Common myeloid progenitor, CD34-positive (primary cell): ENCODE data around the gene SAFB2. TPM values are rescaled to one million over a fixed set of nuclear protein-coding genes. Genes with fewer than 3 reads are reported as not detected.

Source experiments
- CTCF ChIA-PET: fragments of 350-600 bp; sonication (Branson Sonifier 250); formaldehyde crosslinking; loops from one replicate; lab custom pipeline; 2021; ENCODE audit warnings: antibody characterized with exemption; lab: Charles Lee
- POLR2A ChIA-PET: fragments of 350-600 bp; sonication (Branson Sonifier 250); formaldehyde crosslinking; loops from one replicate; lab custom pipeline; 2021; ENCODE audit warnings: antibody characterized with exemption; lab: Charles Lee
- DNase-seq, 3 donors: peaks; one replicate each; pipeline versions ENCODE4 v3.0.0 to v3.0.0-alpha.2; 2013
- H3K27ac ChIP-seq, 2 experiments: 1 replicate in 1 of 2; 2 replicates in 1 of 2; pipeline ENCODE4 v1.7.0; 2013; ENCODE audit warnings: inconsistent platforms in 2 of 2, low read length in 2 of 2, mild to moderate bottlenecking in 2 of 2, low read depth in 1 of 2, moderate library complexity in 1 of 2; ENCODE audit not compliant: severe bottlenecking in 2 of 2, insufficient read depth in 1 of 2, poor library complexity in 1 of 2
- H3K27me3 ChIP-seq, 5 experiments: replicated peaks in 2 of 5; 1 replicate in 3 of 5; 2 replicates in 2 of 5; pipeline versions ENCODE4 v1.6.1 to v1.7.0; 2013; ENCODE audit warnings: low read length in 4 of 5, mild to moderate bottlenecking in 2 of 5, moderate library complexity in 2 of 5, inconsistent platforms in 1 of 5; ENCODE audit not compliant: insufficient read depth in 5 of 5, control insufficient read depth in 4 of 5
- H3K36me3 ChIP-seq, 4 experiments: 1 replicate in 2 of 4; 2 replicates in 2 of 4; pipeline versions ENCODE4 v1.6.1 to v1.7.0; 2013; ENCODE audit warnings: low read length in 3 of 4, control low read depth in 1 of 4, mild to moderate bottlenecking in 1 of 4; ENCODE audit not compliant: control insufficient read depth in 4 of 4, insufficient read depth in 4 of 4
- H3K4me1 ChIP-seq, 4 experiments: 1 replicate in 3 of 4; 2 replicates in 1 of 4; pipeline versions ENCODE4 v1.6.1 to v1.7.1; 2013; ENCODE audit warnings: low read length in 3 of 4, mild to moderate bottlenecking in 3 of 4, control low read depth in 1 of 4, inconsistent platforms in 1 of 4, moderate library complexity in 1 of 4; ENCODE audit not compliant: control insufficient read depth in 4 of 4, insufficient read depth in 4 of 4; ENCODE audit errors: control extremely low read depth in 1 of 4
- H3K4me3 ChIP-seq, 7 experiments: 1 replicate in 4 of 7; 2 replicates in 3 of 7; pipeline versions ENCODE4 v1.5.1 to v1.7.0; 2013; ENCODE audit warnings: mild to moderate bottlenecking in 7 of 7, low read length in 6 of 7, moderate library complexity in 6 of 7, inconsistent platforms in 2 of 7, low read depth in 2 of 7, control low read depth in 1 of 7; ENCODE audit not compliant: insufficient read depth in 4 of 7, control insufficient read depth in 1 of 7; ENCODE audit errors: extremely low read depth in 1 of 7
- H3K9me3 ChIP-seq, 5 experiments: 1 replicate in 4 of 5; 2 replicates in 1 of 5; pipeline versions ENCODE4 v1.6.1 to v1.7.1; 2013; ENCODE audit warnings: low read length in 4 of 5, mild to moderate bottlenecking in 2 of 5, inconsistent platforms in 1 of 5, low read depth in 1 of 5, moderate library complexity in 1 of 5; ENCODE audit not compliant: control insufficient read depth in 4 of 5, insufficient read depth in 2 of 5; ENCODE audit errors: control extremely low read depth in 1 of 5
- WGBS: methylation state at CpG from one replicate; pipeline ENCODE4 v1.1.5; 2013; ENCODE audit not compliant: insufficient coverage; 5-methylcytosine and 5-hydroxymethylcytosine counted together
- polyA plus RNA-seq: library from polyadenylated mRNA; unstranded; fragments of 120-200 nt; gene quantifications from one replicate; pipeline ENCODE4 v1.2.1, GENCODE V29; 2013

The SAFB2 gene
- polyA plus RNA-seq, result 52.4 TPM

- WGBS, result under 1% methylated on average over 94 of the region's 116 CpGs
- CTCF ChIA-PET, result interaction anchor here (1.2 to 1.3 kb wide), 2 partner anchors 37 to 67 kb away, joined by 3 to 5 read pairs; no protein-coding TSS in a partner anchor
- peak within 1 kb of the TSS; percentile 94 to 98 for H3K27ac ChIP-seq
These were observed at the start of gene SAFB2, which contains the start of gene SAFB for GRCh38 chr19:5622465-5623396. Gene SAFB2 (minus strand): TSS chr19:5622776. CDS start chr19:5622715, 61 bp downstream. Gene SAFB (plus strand): TSS chr19:5623083. CDS start chr19:5623206, 123 bp downstream.

DNA sequence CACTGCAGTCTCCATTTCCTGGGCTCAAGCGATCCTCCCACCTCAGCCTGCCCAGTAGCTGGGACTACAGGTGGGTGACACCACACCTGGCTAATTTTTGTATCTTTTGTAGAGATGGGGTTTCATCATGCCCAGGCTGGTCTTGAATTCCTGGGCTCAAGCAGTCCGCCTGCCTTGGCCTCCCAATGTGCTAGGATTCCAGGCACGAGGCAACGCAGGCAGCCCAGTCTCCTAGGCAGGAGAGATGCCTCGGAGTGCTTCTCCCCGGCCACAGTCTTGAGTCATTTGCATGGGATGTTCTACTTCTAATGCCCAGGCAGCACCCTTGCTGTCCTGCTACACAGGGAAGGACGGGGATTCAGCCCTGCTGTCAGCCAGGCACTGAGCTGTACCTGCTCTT, 49.0 kb upstream of the SAFB2 start:
- H3K9me3 ChIP-seq, result no peaks in the 10 kb centered on the region
- H3K36me3 ChIP-seq, result peaks cover 2 to 46% (median 26%) of the 10 kb centered on the region in 4 experiments
- no peaks in the 10 kb centered on the region for H3K27me3 ChIP-seq
- H3K27ac ChIP-seq, result no peak overlapping the region
- no peak overlapping the region for H3K4me3 ChIP-seq
- DNase-seq, result no peak
- H3K4me1 ChIP-seq, result no peaks in the 10 kb centered on the region
- POLR2A ChIA-PET, result interaction anchor here (0.8 kb wide), 1 partner anchor 10 kb away, joined by 3 read pairs; no protein-coding TSS in a partner anchor
- 100% methylated on average over 7 of the region's 7 CpGs for WGBS
- CTCF ChIA-PET, result interaction anchor here (0.7 to 1.5 kb wide), 3 partner anchors 17 to 243 kb away, joined by 3 read pairs; no protein-coding TSS in a partner anchor

More at GRCh38 chr19:5622465-5623396, at the start of gene SAFB2, which contains the start of gene SAFB:
- H3K9me3 ChIP-seq, result no peaks in the 10 kb centered on the region
- H3K27me3 ChIP-seq, result no peaks in the 10 kb centered on the region
- peak within 1 kb of the TSS; percentile 93 to 99 (median 96) for H3K4me3 ChIP-seq
- peaks cover 24 to 59% (median 49%) of the 10 kb centered on the region in 4 experiments for H3K4me1 ChIP-seq
- peaks cover 7 to 65% (median 43%) of the 10 kb centered on the region in 4 experiments for H3K36me3 ChIP-seq
- POLR2A ChIA-PET, result interaction anchor here (0.7 to 1.7 kb wide), 6 partner anchors 9 to 64 kb away, joined by 3 to 7 read pairs (median 3); no protein-coding TSS in a partner anchor
- DNase-seq, result peak; percentile 100

DNA sequence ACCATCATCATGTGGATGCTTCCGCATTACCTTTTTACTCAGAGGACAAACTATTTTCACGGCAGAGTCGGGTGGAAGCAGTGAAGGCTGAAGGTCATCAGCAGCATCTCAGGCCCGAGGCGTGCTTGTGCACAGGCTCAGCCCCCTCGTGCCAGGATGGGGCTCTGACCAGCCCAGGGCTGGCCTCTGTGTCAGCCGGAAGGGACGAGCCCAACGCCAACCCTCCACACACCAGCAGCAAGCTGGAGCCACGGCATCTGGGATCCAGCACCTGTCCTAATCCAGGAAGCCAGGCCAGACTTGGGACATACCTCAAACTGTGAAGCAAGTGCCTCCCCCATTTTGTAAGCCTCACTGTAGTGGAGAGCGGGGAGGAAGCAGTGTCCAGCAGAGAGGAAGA, 46.6 kb upstream of the SAFB2 start:
- ChIA-PET POLR2A (no interaction called here), CTCF (no interaction called here)
- Histone ChIP-seq H3K36me3 (peaks cover 7 to 70% (median 49%) of the 10 kb centered on the region in 4 experiments), H3K27ac (no peak overlapping the region), H3K4me3 (no peak overlapping the region), H3K27me3 (no peaks in the 10 kb centered on the region), H3K4me1 (no peaks in the 10 kb centered on the region), H3K9me3 (no peaks in the 10 kb centered on the region)
- WGBS, result 87% methylated on average over 10 of the region's 11 CpGs
- DNase-seq, result no peak

- Histone ChIP-seq H3K36me3 (peaks cover 15 to 79% (median 58%) of the 10 kb centered on the region in 4 experiments), H3K4me3 (no peak overlapping the region), H3K27me3 (no peaks in the 10 kb centered on the region), H3K4me1 (no peaks in the 10 kb centered on the region), H3K9me3 (no peaks in the 10 kb centered on the region), H3K27ac (no peak overlapping the region)
- CTCF ChIA-PET, result interaction anchor here (1.7 kb wide), 1 partner anchor 9 kb away, joined by 3 read pairs; no protein-coding TSS in a partner anchor
- POLR2A ChIA-PET, result interaction anchor here (0.6 kb wide), 1 partner anchor 40 kb away, joined by 3 read pairs; no protein-coding TSS in a partner anchor
- no peak for DNase-seq
- 98% methylated on average over 20 of the region's 22 CpGs for WGBS
These were observed 45.2 kb upstream of the SAFB2 start for GRCh38 chr19:5667751-5668271.

GRCh38 chr19:5666921-5667610, 44.5 kb upstream of the SAFB2 start:
- no peak overlapping the region for H3K27ac ChIP-seq
- no peak for DNase-seq
- no peaks in the 10 kb centered on the region for H3K9me3 ChIP-seq
- 94% methylated on average over 21 of the region's 26 CpGs for WGBS
- peaks cover 15 to 85% (median 61%) of the 10 kb centered on the region in 4 experiments for H3K36me3 ChIP-seq
- no peaks in the 10 kb centered on the region for H3K27me3 ChIP-seq
- H3K4me3 ChIP-seq, result no peak overlapping the region
- ChIA-PET CTCF (interaction anchor here (1.3 to 1.7 kb wide), 2 partner anchors 10 to 20 kb away, joined by 3 read pairs; no protein-coding TSS in a partner anchor), POLR2A (interaction anchor here (0.6 kb wide), 1 partner anchor 40 kb away, joined by 3 read pairs; no protein-coding TSS in a partner anchor)
- no peaks in the 10 kb centered on the region for H3K4me1 ChIP-seq

GRCh38 chr19:5665781-5666513, 43.4 kb upstream of the SAFB2 start:
- Histone ChIP-seq H3K9me3 (no peaks in the 10 kb centered on the region), H3K27me3 (no peaks in the 10 kb centered on the region), H3K27ac (no peak overlapping the region), H3K4me3 (no peak overlapping the region), H3K36me3 (peaks cover 23 to 86% (median 64%) of the 10 kb centered on the region in 4 experiments), H3K4me1 (no peaks in the 10 kb centered on the region)
- DNase-seq, result no peak
- ChIA-PET POLR2A (no interaction called here), CTCF (interaction anchor here (1.3 to 1.7 kb wide), 2 partner anchors 11 to 19 kb away, joined by 3 read pairs; no protein-coding TSS in a partner anchor)
- 89% methylated on average over 7 of the region's 10 CpGs for WGBS
